Measurements from ENCODE around the gene FOXI1. TPM values are rescaled to one million over a fixed set of nuclear protein-coding genes. Genes with fewer than 3 reads are reported as not detected.

The FOXI1 gene
- total and polyA plus RNA-seq, 2 experiments from 2014 or later = not detected

- in situ Hi-C loops (cut with MboI) = no loop called here
- no peaks in the 10 kb centered on the region for H3K79me2 ChIP-seq (ENCODE audit: insufficient read depth)
- DNase-seq = no peak
- no peaks in the 10 kb centered on the region for H3K9me3 ChIP-seq (ENCODE audit: low read depth)
- no peak overlapping the region for H3K4me3 ChIP-seq
- H3K36me3 ChIP-seq (ENCODE audit: low read depth) = no peaks in the 10 kb centered on the region
- no peaks in the 10 kb centered on the region for H3K9me2 ChIP-seq (ENCODE audit: insufficient read depth)
- WGBS, 2 experiments (ENCODE audit: low coverage in 1 of 2, low lambda C conversion rate in 2 of 2, missing lambda C conversion rate in 2 of 2) = 70% methylated on average over 4 of the region's 4 CpGs
- peaks cover 21% of the 10 kb centered on the region for H3K27me3 ChIP-seq (replicated peaks; ENCODE audit: insufficient read depth)
- H3K4me1 ChIP-seq (ENCODE audit: insufficient read depth) = peaks cover 6% of the 10 kb centered on the region
- 0 out of 2 replicates have a peak, but pooled peaks cover 4% of the 10 kb centered on the region for H3F3A ChIP-seq (ENCODE audit: insufficient read depth)
- no peaks in the 10 kb centered on the region for H4K20me1 ChIP-seq (ENCODE audit: insufficient read depth)
- no peak overlapping the region for H2AFZ ChIP-seq
- TF ChIP-seq EZH2 (IDR thresholded peaks at IDR 0.05; ENCODE audit: insufficient read depth, poor library complexity, severe bottlenecking) (no peak), EZH2phosphoT487 (IDR thresholded peaks at IDR 0.05; ENCODE audit: insufficient read depth, low read depth) (no peak)
- no peak overlapping the region for H3K4me2 ChIP-seq (ENCODE audit: unreplicated experiment)
- H3K9ac ChIP-seq = no peak overlapping the region
- no peak overlapping the region for H3K27ac ChIP-seq
Observed at GRCh38 chr5:170147753-170148264, 42.1 kb downstream of the FOXI1 start.

DNA sequence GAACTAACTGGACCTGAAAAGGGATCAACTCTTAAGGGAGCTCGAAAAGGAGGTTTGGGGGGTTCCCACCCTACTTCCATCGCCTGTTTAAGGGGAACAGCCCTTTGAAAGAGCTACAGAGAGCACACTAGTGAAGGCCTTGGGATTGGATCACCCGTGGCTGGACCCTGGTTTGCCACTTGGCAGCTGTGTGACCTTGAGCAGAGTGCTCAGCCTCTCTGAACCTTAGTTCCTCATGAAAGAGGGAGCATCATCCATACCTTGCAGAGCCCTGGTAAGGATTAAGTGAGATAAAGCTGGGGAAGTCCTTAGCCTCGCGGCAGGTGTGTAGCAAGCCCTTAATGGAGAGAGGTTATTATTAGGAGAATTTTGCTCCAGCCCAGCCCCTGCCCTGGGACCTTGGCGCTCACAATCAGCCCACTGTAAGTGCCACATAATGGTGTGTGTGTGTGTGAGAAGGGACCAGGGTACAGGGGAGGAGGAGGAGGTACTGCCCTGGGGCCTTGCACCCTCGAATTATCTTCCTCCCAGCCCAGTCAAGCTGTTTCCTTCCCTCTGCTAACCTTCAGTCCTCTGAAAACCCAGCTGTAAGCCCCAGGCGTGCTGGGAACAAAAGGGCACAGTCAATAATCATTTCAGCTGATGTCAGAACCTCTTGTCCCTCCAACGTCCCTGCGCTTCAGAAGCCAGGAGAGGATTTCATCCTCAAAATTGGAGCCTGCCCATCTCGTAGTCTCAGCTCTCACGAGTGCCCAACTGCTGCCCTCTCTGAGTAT is 42.9 kb downstream of the FOXI1 start:
- no peak overlapping the region for H3K4me3 ChIP-seq
- no peak for TF ChIP-seq EZH2 (IDR thresholded peaks at IDR 0.05; ENCODE audit: insufficient read depth, poor library complexity, severe bottlenecking)
- no peak for TF ChIP-seq EZH2phosphoT487 (IDR thresholded peaks at IDR 0.05; ENCODE audit: insufficient read depth, low read depth)
- H3K4me1 ChIP-seq (ENCODE audit: insufficient read depth) = peaks cover 6% of the 10 kb centered on the region
- no peaks in the 10 kb centered on the region for H3K9me3 ChIP-seq (ENCODE audit: low read depth)
- no peak overlapping the region for H3K4me2 ChIP-seq (ENCODE audit: unreplicated experiment)
- WGBS, 2 experiments (ENCODE audit: low coverage in 1 of 2, low lambda C conversion rate in 2 of 2, missing lambda C conversion rate in 2 of 2) = 73 to 75% methylated on average over 12 of the region's 12 CpGs
- H3K27me3 ChIP-seq (replicated peaks; ENCODE audit: insufficient read depth) = peaks cover 13% of the 10 kb centered on the region
- 0 out of 2 replicates have a peak, but pooled peaks cover 4% of the 10 kb centered on the region for H3F3A ChIP-seq (ENCODE audit: insufficient read depth)
- H4K20me1 ChIP-seq (ENCODE audit: insufficient read depth) = no peaks in the 10 kb centered on the region
- no peaks in the 10 kb centered on the region for H3K36me3 ChIP-seq (ENCODE audit: low read depth)
- H3K79me2 ChIP-seq (ENCODE audit: insufficient read depth) = no peaks in the 10 kb centered on the region
- DNase-seq = no peak
- H2AFZ ChIP-seq = no peak overlapping the region
- no peak overlapping the region for H3K9ac ChIP-seq
- no peaks in the 10 kb centered on the region for H3K9me2 ChIP-seq (ENCODE audit: insufficient read depth)
- no peak overlapping the region for H3K27ac ChIP-seq
- in situ Hi-C loops (cut with MboI) = no loop called here

DNA sequence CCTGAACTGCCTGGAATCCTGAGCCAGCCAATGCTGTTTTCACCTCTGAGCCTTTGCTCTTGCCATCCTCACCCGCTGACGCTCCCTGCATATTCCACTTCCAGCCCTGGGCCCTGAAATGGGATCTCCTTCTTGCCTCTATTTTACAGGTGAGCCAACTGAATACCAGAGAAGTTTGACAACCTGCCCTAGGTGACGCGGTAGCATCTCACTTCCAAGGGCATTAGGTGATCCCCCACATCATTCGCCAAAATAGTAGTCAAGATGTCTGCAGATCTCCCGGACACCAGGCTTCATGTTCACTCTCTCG is 43.5 kb downstream of the FOXI1 start:
- H3K9me2 ChIP-seq (ENCODE audit: insufficient read depth) = no peaks in the 10 kb centered on the region
- WGBS, 2 experiments (ENCODE audit: low coverage in 1 of 2, low lambda C conversion rate in 2 of 2, missing lambda C conversion rate in 2 of 2) = 87 to 91% methylated on average over 7 of the region's 7 CpGs

DNA sequence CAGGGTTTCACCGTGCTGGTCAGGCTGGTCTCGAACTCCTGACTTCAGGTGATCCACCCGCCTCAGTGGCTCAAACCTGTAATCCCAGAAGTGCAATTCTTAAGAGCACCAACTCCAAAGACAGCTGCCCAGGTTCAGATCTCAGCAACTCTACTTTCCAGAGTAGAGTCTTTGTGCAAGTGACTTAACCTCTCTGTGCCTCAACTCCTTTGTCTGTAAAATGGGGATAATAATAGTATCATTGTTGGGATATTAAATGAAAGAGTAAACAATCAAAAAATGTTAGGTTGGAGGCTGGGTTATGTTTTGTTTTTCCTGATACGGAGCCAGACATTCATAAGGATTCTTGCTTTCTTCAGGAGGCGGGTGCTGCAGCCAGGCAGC is 45.0 kb downstream of the FOXI1 start:
- H3K4me2 ChIP-seq (ENCODE audit: unreplicated experiment) = no peak overlapping the region
- no peak for TF ChIP-seq EZH2phosphoT487 (IDR thresholded peaks at IDR 0.05; ENCODE audit: insufficient read depth, low read depth)
- TF ChIP-seq EZH2 (IDR thresholded peaks at IDR 0.05; ENCODE audit: insufficient read depth, poor library complexity, severe bottlenecking) = no peak
- no peak overlapping the region for H3K4me3 ChIP-seq
- 69 to 77% methylated on average over 5 of the region's 5 CpGs for WGBS, 2 experiments (ENCODE audit: low coverage in 1 of 2, low lambda C conversion rate in 2 of 2, missing lambda C conversion rate in 2 of 2)
- no peaks in the 10 kb centered on the region for H3K79me2 ChIP-seq (ENCODE audit: insufficient read depth)
- no peaks in the 10 kb centered on the region for H3K36me3 ChIP-seq (ENCODE audit: low read depth)
- H3F3A ChIP-seq (ENCODE audit: insufficient read depth) = 0 out of 2 replicates have a peak, but pooled peaks cover 4% of the 10 kb centered on the region
- H2AFZ ChIP-seq = no peak overlapping the region
- no peak for DNase-seq
- H4K20me1 ChIP-seq (ENCODE audit: insufficient read depth) = no peaks in the 10 kb centered on the region
- no peak overlapping the region for H3K9ac ChIP-seq
- H3K4me1 ChIP-seq (ENCODE audit: insufficient read depth) = peaks cover 6% of the 10 kb centered on the region
- H3K9me3 ChIP-seq (ENCODE audit: low read depth) = no peaks in the 10 kb centered on the region
- no peak overlapping the region for H3K27ac ChIP-seq
- peaks cover 12% of the 10 kb centered on the region for H3K27me3 ChIP-seq (replicated peaks; ENCODE audit: insufficient read depth)
- in situ Hi-C loops (cut with MboI) = no loop called here
- H3K9me2 ChIP-seq (ENCODE audit: insufficient read depth) = no peaks in the 10 kb centered on the region

More for the DNA sequence above, 43.5 kb downstream of the FOXI1 start:
- H3K36me3 ChIP-seq (ENCODE audit: low read depth) = no peaks in the 10 kb centered on the region
- peaks cover 12% of the 10 kb centered on the region for H3K27me3 ChIP-seq (replicated peaks; ENCODE audit: insufficient read depth)
- no peak overlapping the region for H3K27ac ChIP-seq
- H3K4me1 ChIP-seq (ENCODE audit: insufficient read depth) = peaks cover 6% of the 10 kb centered on the region
- no peaks in the 10 kb centered on the region for H3K9me3 ChIP-seq (ENCODE audit: low read depth)
- no peak overlapping the region for H2AFZ ChIP-seq
- no peak overlapping the region for H3K9ac ChIP-seq
- DNase-seq = no peak
- TF ChIP-seq EZH2 (IDR thresholded peaks at IDR 0.05; ENCODE audit: insufficient read depth, poor library complexity, severe bottlenecking) = no peak
- no peak for TF ChIP-seq EZH2phosphoT487 (IDR thresholded peaks at IDR 0.05; ENCODE audit: insufficient read depth, low read depth)
- H3F3A ChIP-seq (ENCODE audit: insufficient read depth) = 0 out of 2 replicates have a peak, but pooled peaks cover 4% of the 10 kb centered on the region
- H3K79me2 ChIP-seq (ENCODE audit: insufficient read depth) = no peaks in the 10 kb centered on the region
- H3K4me2 ChIP-seq (ENCODE audit: unreplicated experiment) = no peak overlapping the region
- in situ Hi-C loops (cut with MboI) = no loop called here
- H4K20me1 ChIP-seq (ENCODE audit: insufficient read depth) = no peaks in the 10 kb centered on the region
- no peak overlapping the region for H3K4me3 ChIP-seq
